Measurements from ENCODE around the gene NCKAP5. TPM values are rescaled to one million over a fixed set of nuclear protein-coding genes. Genes with fewer than 3 reads are reported as not detected.

Gene NCKAP5
- total and polyA plus RNA-seq, 4 donors: 0.57 to 2.8 (median 2.4) TPM

DNA sequence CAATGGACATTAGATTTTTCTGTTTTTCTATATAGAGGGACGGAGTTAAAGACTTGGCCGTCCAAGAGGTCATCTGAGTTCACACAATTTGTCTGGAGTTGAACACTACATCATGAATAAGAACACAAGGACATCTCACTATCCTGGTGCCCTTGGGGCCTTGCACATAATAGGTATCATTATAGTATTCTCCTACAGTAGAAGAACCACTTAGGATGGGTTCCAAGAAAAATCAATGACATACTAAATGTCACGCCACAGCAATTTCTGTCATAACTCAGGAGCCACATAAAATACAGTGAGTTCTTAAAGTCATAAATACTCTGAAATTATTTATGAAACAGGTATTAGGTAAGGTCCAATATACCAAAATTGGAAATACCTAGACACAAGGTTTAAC, 154.4 kb downstream of the NCKAP5 start:
- no peaks in the 10 kb centered on the region for H3K9me3 ChIP-seq (ENCODE audit: control insufficient read depth in 4 of 4, low read length in 3 of 4)
- H3K4me3 ChIP-seq (ENCODE audit: low read depth in 1 of 3, low read length in 3 of 3): no peak overlapping the region
- H3K27me3 ChIP-seq (ENCODE audit: control insufficient read depth in 4 of 4, insufficient read depth in 4 of 4, low read length in 3 of 4): no peaks in the 10 kb centered on the region
- H3K36me3 ChIP-seq (ENCODE audit: control insufficient read depth in 4 of 4, insufficient read depth in 3 of 4, low read depth in 1 of 4, low read length in 3 of 4): no peaks in the 10 kb centered on the region
- no peak overlapping the region for H3K27ac ChIP-seq (ENCODE audit: low read depth in 1 of 2, low read length in 2 of 2)
- 97% methylated on average over 3 of the region's 3 CpGs for WGBS
- H3K4me1 ChIP-seq (ENCODE audit: control insufficient read depth in 4 of 4, insufficient read depth in 4 of 4, low read length in 3 of 4): peaks cover 0 to 3% (median 0%) of the 10 kb centered on the region in 4 donors
- H3K9ac ChIP-seq (ENCODE audit: low read depth in 1 of 2, low read length in 2 of 2): no peak overlapping the region
- no peak for DNase-seq (ENCODE audit: low spot score)
- TF ChIP-seq RAD21 (IDR thresholded peaks at IDR 0.05): no peak
- no peak for TF ChIP-seq FOXA2 (IDR thresholded peaks at IDR 0.05)
- TF ChIP-seq GABPA (IDR thresholded peaks at IDR 0.05 in 1 of 2, conservative IDR thresholded peaks at IDR 0.05 in 1 of 2): no peak
- no peak for TF ChIP-seq HNF4A (conservative IDR thresholded peaks at IDR 0.05)
- no peak for TF ChIP-seq ATF3 (IDR thresholded peaks at IDR 0.05)
- TF ChIP-seq, protein P1, sequence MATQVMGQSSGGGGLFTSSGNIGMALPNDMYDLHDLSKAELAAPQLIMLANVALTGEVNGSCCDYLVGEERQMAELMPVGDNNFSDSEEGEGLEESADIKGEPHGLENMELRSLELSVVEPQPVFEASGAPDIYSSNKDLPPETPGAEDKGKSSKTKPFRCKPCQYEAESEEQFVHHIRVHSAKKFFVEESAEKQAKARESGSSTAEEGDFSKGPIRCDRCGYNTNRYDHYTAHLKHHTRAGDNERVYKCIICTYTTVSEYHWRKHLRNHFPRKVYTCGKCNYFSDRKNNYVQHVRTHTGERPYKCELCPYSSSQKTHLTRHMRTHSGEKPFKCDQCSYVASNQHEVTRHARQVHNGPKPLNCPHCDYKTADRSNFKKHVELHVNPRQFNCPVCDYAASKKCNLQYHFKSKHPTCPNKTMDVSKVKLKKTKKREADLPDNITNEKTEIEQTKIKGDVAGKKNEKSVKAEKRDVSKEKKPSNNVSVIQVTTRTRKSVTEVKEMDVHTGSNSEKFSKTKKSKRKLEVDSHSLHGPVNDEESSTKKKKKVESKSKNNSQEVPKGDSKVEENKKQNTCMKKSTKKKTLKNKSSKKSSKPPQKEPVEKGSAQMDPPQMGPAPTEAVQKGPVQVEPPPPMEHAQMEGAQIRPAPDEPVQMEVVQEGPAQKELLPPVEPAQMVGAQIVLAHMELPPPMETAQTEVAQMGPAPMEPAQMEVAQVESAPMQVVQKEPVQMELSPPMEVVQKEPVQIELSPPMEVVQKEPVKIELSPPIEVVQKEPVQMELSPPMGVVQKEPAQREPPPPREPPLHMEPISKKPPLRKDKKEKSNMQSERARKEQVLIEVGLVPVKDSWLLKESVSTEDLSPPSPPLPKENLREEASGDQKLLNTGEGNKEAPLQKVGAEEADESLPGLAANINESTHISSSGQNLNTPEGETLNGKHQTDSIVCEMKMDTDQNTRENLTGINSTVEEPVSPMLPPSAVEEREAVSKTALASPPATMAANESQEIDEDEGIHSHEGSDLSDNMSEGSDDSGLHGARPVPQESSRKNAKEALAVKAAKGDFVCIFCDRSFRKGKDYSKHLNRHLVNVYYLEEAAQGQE (IDR thresholded peaks at IDR 0.05): no peak
- no peak for TF ChIP-seq EGR1 (IDR thresholded peaks at IDR 0.05; ENCODE audit: low read depth in 2 of 2)
- TF ChIP-seq JUND (IDR thresholded peaks at IDR 0.05): no peak
- no peak for TF ChIP-seq TAF1 (conservative IDR thresholded peaks at IDR 0.05)
- no peak for TF ChIP-seq ZBTB33 (IDR thresholded peaks at IDR 0.05)
- TF ChIP-seq YY1 (IDR thresholded peaks at IDR 0.05): no peak
- TF ChIP-seq HNF4G (IDR thresholded peaks at IDR 0.05): no peak
- no peak for TF ChIP-seq NR2F2 (IDR thresholded peaks at IDR 0.05)
- TF ChIP-seq, protein P2, sequence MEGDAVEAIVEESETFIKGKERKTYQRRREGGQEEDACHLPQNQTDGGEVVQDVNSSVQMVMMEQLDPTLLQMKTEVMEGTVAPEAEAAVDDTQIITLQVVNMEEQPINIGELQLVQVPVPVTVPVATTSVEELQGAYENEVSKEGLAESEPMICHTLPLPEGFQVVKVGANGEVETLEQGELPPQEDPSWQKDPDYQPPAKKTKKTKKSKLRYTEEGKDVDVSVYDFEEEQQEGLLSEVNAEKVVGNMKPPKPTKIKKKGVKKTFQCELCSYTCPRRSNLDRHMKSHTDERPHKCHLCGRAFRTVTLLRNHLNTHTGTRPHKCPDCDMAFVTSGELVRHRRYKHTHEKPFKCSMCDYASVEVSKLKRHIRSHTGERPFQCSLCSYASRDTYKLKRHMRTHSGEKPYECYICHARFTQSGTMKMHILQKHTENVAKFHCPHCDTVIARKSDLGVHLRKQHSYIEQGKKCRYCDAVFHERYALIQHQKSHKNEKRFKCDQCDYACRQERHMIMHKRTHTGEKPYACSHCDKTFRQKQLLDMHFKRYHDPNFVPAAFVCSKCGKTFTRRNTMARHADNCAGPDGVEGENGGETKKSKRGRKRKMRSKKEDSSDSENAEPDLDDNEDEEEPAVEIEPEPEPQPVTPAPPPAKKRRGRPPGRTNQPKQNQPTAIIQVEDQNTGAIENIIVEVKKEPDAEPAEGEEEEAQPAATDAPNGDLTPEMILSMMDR (IDR thresholded peaks at IDR 0.05; ENCODE audit: low read depth, low read length, missing input control): no peak
- TF ChIP-seq FOXA1 (IDR thresholded peaks at IDR 0.05): no peak

- no peak overlapping the region for H3K9ac ChIP-seq (ENCODE audit: low read depth in 1 of 2, low read length in 2 of 2)
- TF ChIP-seq YY1 (IDR thresholded peaks at IDR 0.05) (no peak), FOXA2 (IDR thresholded peaks at IDR 0.05) (no peak), ATF3 (IDR thresholded peaks at IDR 0.05) (no peak), EGR1 (IDR thresholded peaks at IDR 0.05; ENCODE audit: low read depth in 2 of 2) (no peak), SP1 (IDR thresholded peaks at IDR 0.05) (no peak), HNF4A (conservative IDR thresholded peaks at IDR 0.05) (no peak), RAD21 (IDR thresholded peaks at IDR 0.05) (no peak), TAF1 (conservative IDR thresholded peaks at IDR 0.05) (no peak)
- TF ChIP-seq, protein P3, sequence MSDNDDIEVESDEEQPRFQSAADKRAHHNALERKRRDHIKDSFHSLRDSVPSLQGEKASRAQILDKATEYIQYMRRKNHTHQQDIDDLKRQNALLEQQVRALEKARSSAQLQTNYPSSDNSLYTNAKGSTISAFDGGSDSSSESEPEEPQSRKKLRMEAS (IDR thresholded peaks at IDR 0.05): no peak
- no peaks in the 10 kb centered on the region for H3K27me3 ChIP-seq (ENCODE audit: control insufficient read depth in 4 of 4, insufficient read depth in 4 of 4, low read length in 3 of 4)
- no peaks in the 10 kb centered on the region for H3K9me3 ChIP-seq (ENCODE audit: control insufficient read depth in 4 of 4, low read length in 3 of 4)
- no peaks in the 10 kb centered on the region for H3K36me3 ChIP-seq (ENCODE audit: control insufficient read depth in 4 of 4, insufficient read depth in 3 of 4, low read depth in 1 of 4, low read length in 3 of 4)
- no peak overlapping the region for H3K27ac ChIP-seq (ENCODE audit: low read depth in 1 of 2, low read length in 2 of 2)
- no peak overlapping the region for H3K4me3 ChIP-seq (ENCODE audit: low read depth in 1 of 3, low read length in 3 of 3)
- no peak for DNase-seq (ENCODE audit: low spot score)
- H3K4me1 ChIP-seq (ENCODE audit: control insufficient read depth in 4 of 4, insufficient read depth in 4 of 4, low read length in 3 of 4): peaks cover 0 to 3% (median 0%) of the 10 kb centered on the region in 4 donors
Observed at GRCh38 chr2:133412694-133413093, 155.6 kb downstream of the NCKAP5 start.
